ENCODE measurements around the gene SLC16A10. TPM values are rescaled to one million over a fixed set of nuclear protein-coding genes. Genes with fewer than 3 reads are reported as not detected.

The SLC16A10 gene
- total RNA-seq, 2 experiments from 2014 or later = 6.2 to 7.0 TPM

Other genes starting within 250 kb of the SLC16A10 start
- gene AMD1, start 212.7 kb upstream of the SLC16A10 start, total RNA-seq = 100 to 1,000 TPM in 1 of 2 experiments, 10 to 100 TPM in 1; 90.5 to 127 TPM
- 100 to 1,000 TPM in 1 of 2 experiments, 10 to 100 TPM in 1; 93.0 to 106 TPM for gene GTF3C6, start 128.8 kb upstream of the SLC16A10 start, total RNA-seq
- 10 to 100 TPM; 64.5 to 71.4 TPM for gene RPF2, start 105.5 kb upstream of the SLC16A10 start, total RNA-seq